Measurements from ENCODE around the gene CERS3. TPM values are rescaled to one million over a fixed set of nuclear protein-coding genes. Genes with fewer than 3 reads are reported as not detected.

Gene CERS3
- total RNA-seq, 4 donors from 2014 or later, result 0.11 TPM; not detected in 3

DNA sequence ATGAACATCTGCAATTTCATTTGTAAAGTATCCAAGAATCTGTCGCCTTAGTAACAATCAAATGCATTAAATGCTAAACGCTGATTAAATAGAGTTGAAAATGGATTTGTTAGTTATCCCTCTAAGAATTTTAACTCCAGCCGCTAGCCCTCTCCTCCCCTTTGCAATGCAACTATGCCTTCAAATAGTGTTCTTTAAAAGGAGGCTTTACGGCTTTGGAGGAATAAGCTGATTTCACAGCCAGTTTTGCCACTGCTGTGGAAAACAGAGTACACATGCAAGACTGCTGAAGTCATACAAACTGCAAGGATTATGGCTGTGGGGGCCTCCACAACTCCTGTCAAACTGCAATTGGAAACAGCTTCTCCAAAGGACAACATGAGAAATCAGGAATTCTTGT is 89.2 kb downstream of the CERS3 start:
- Histone ChIP-seq H3K4me3 (no peak overlapping the region), H3K27ac (replicated peaks in 1 of 4) (no peak overlapping the region), H3K9me3 (no peaks in the 10 kb centered on the region), H3K36me3 (no peaks in the 10 kb centered on the region), H3K4me1 (peaks cover 4 to 13% (median 6%) of the 10 kb centered on the region in 4 donors), H3K27me3 (no peaks in the 10 kb centered on the region)
- WGBS, result 69% methylated on average over 4 of the region's 4 CpGs
- intact Hi-C loops (cut with DNase I), result no loop called here
- TF ChIP-seq POLR2AphosphoS5 (IDR thresholded peaks at IDR 0.05) (no peak), CTCF (IDR thresholded peaks at IDR 0.05) (no peak), EP300 (IDR thresholded peaks at IDR 0.05) (no peak), POLR2A (IDR thresholded peaks at IDR 0.05; ENCODE audit: low read depth) (no peak)
- no peak for DNase-seq (ENCODE audit: extremely low spot score)

DNA sequence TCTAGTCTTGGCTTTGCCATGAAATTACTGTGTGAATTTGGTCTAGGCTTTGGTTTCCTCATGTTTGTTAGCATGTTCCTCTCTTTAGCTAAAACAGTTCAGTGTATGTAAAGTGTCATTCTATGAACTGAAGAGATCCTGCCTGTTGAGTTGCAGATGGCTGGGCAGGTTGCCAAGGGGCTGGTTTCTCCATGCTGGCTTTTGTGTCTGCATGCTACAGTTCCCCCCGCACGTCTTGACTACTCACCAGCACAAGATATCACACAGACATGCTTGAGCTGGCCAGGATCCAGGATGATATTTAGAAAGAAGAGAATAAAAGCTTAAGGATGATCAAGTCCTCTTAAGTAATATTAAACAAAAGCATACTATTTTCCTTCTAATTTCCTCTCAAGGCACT is 90.2 kb downstream of the CERS3 start:
- peaks cover 4 to 13% (median 6%) of the 10 kb centered on the region in 4 donors for H3K4me1 ChIP-seq
- 10% methylated on average over 2 of the region's 2 CpGs for WGBS
- no peak overlapping the region for H3K4me3 ChIP-seq

GRCh38 chr15:100437261-100437660 is 91.5 kb downstream of the CERS3 start:
- TF ChIP-seq EP300 (IDR thresholded peaks at IDR 0.05) (no peak), POLR2AphosphoS5 (IDR thresholded peaks at IDR 0.05) (no peak), CTCF (IDR thresholded peaks at IDR 0.05) (no peak), POLR2A (IDR thresholded peaks at IDR 0.05; ENCODE audit: low read depth) (no peak)
- WGBS, result 95% methylated on average over 3 of the region's 3 CpGs
- no peaks in the 10 kb centered on the region for H3K9me3 ChIP-seq
- intact Hi-C loops (cut with DNase I), result no loop called here
- no peak overlapping the region for H3K27ac ChIP-seq (replicated peaks in 1 of 4)
- peaks cover 4 to 13% (median 6%) of the 10 kb centered on the region in 4 donors for H3K4me1 ChIP-seq
- no peaks in the 10 kb centered on the region for H3K36me3 ChIP-seq
- DNase-seq (ENCODE audit: extremely low spot score), result no peak
- H3K4me3 ChIP-seq, result no peak overlapping the region
- no peaks in the 10 kb centered on the region for H3K27me3 ChIP-seq

More for the DNA sequence above, 90.2 kb downstream of the CERS3 start:
- H3K36me3 ChIP-seq, result no peaks in the 10 kb centered on the region
- intact Hi-C loops (cut with DNase I), result no loop called here
- no peaks in the 10 kb centered on the region for H3K27me3 ChIP-seq
- no peak for TF ChIP-seq POLR2A (IDR thresholded peaks at IDR 0.05; ENCODE audit: low read depth)
- TF ChIP-seq CTCF (IDR thresholded peaks at IDR 0.05), result no peak
- TF ChIP-seq EP300 (IDR thresholded peaks at IDR 0.05), result no peak
- TF ChIP-seq POLR2AphosphoS5 (IDR thresholded peaks at IDR 0.05), result no peak
- DNase-seq (ENCODE audit: extremely low spot score), result no peak
- H3K9me3 ChIP-seq, result no peaks in the 10 kb centered on the region
- no peak overlapping the region for H3K27ac ChIP-seq (replicated peaks in 1 of 4)

- 81% methylated on average over 6 of the region's 6 CpGs for whole genome bisulfite sequencing
- TF ChIP-seq POLR2AphosphoS5 (IDR thresholded peaks at IDR 0.05) (no peak), CTCF (IDR thresholded peaks at IDR 0.05) (no peak), POLR2A (IDR thresholded peaks at IDR 0.05; ENCODE audit: low read depth) (no peak), EP300 (IDR thresholded peaks at IDR 0.05) (no peak)
- Histone ChIP-seq H3K36me3 (no peaks in the 10 kb centered on the region), H3K9me3 (no peaks in the 10 kb centered on the region), H3K27ac (replicated peaks in 1 of 4) (no peak overlapping the region), H3K4me3 (no peak overlapping the region), H3K4me1 (peaks cover 4 to 12% (median 6%) of the 10 kb centered on the region in 4 donors), H3K27me3 (no peaks in the 10 kb centered on the region)
- DNase-seq (ENCODE audit: extremely low spot score), result no peak
- intact Hi-C loops (cut with DNase I), result no loop called here
Measured at GRCh38 chr15:100434561-100434960, 94.2 kb downstream of the CERS3 start.

DNA sequence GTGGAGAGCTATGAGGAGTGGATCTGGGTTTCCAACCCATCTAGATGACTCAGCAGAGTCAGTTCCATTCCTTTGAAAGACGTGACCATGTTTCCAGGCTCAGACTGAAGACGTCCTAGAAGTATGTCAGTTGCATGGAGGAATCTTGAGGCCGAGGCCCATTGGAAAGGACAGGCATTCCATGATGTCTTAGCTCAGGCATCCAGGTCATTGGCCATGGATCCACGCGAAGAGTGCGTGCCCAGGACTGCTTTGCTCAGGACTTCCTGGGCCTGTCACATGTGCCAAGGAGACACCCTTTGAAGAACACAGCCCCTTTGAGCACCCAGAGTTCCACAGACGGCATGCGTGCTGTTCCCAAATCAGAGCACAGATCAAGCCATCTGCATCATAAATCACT is 94.7 kb downstream of the CERS3 start:
- Histone ChIP-seq H3K9me3 (no peaks in the 10 kb centered on the region), H3K36me3 (no peaks in the 10 kb centered on the region), H3K27me3 (no peaks in the 10 kb centered on the region), H3K4me1 (peaks cover 4 to 8% (median 6%) of the 10 kb centered on the region in 4 donors), H3K4me3 (no peak overlapping the region), H3K27ac (replicated peaks in 1 of 4) (no peak overlapping the region)
- no peak for DNase-seq (ENCODE audit: extremely low spot score)
- 94% methylated on average over 8 of the region's 8 CpGs for WGBS
- no peak for TF ChIP-seq POLR2A (IDR thresholded peaks at IDR 0.05; ENCODE audit: low read depth)
- TF ChIP-seq CTCF (IDR thresholded peaks at IDR 0.05), result no peak
- no peak for TF ChIP-seq EP300 (IDR thresholded peaks at IDR 0.05)
- TF ChIP-seq POLR2AphosphoS5 (IDR thresholded peaks at IDR 0.05), result no peak
- intact Hi-C loops (cut with DNase I), result no loop called here

Data from esophagus muscularis mucosa (tissue), 4 donors.